ENCODE measurements around the gene DSCAM. TPM values are rescaled to one million over a fixed set of nuclear protein-coding genes. Genes with fewer than 3 reads are reported as not detected.
"Not testable (repeated sequence)": the region's sequence is repeated elsewhere in the genome, so short reads cannot be mapped to it uniquely, and the experiment has no call there.

DSCAM gene, protein sequence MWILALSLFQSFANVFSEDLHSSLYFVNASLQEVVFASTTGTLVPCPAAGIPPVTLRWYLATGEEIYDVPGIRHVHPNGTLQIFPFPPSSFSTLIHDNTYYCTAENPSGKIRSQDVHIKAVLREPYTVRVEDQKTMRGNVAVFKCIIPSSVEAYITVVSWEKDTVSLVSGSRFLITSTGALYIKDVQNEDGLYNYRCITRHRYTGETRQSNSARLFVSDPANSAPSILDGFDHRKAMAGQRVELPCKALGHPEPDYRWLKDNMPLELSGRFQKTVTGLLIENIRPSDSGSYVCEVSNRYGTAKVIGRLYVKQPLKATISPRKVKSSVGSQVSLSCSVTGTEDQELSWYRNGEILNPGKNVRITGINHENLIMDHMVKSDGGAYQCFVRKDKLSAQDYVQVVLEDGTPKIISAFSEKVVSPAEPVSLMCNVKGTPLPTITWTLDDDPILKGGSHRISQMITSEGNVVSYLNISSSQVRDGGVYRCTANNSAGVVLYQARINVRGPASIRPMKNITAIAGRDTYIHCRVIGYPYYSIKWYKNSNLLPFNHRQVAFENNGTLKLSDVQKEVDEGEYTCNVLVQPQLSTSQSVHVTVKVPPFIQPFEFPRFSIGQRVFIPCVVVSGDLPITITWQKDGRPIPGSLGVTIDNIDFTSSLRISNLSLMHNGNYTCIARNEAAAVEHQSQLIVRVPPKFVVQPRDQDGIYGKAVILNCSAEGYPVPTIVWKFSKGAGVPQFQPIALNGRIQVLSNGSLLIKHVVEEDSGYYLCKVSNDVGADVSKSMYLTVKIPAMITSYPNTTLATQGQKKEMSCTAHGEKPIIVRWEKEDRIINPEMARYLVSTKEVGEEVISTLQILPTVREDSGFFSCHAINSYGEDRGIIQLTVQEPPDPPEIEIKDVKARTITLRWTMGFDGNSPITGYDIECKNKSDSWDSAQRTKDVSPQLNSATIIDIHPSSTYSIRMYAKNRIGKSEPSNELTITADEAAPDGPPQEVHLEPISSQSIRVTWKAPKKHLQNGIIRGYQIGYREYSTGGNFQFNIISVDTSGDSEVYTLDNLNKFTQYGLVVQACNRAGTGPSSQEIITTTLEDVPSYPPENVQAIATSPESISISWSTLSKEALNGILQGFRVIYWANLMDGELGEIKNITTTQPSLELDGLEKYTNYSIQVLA (N-terminal part only)
- total RNA-seq, result under 1 TPM in 1 of 4 donors, not detected in 3; 0.07 TPM

DNA sequence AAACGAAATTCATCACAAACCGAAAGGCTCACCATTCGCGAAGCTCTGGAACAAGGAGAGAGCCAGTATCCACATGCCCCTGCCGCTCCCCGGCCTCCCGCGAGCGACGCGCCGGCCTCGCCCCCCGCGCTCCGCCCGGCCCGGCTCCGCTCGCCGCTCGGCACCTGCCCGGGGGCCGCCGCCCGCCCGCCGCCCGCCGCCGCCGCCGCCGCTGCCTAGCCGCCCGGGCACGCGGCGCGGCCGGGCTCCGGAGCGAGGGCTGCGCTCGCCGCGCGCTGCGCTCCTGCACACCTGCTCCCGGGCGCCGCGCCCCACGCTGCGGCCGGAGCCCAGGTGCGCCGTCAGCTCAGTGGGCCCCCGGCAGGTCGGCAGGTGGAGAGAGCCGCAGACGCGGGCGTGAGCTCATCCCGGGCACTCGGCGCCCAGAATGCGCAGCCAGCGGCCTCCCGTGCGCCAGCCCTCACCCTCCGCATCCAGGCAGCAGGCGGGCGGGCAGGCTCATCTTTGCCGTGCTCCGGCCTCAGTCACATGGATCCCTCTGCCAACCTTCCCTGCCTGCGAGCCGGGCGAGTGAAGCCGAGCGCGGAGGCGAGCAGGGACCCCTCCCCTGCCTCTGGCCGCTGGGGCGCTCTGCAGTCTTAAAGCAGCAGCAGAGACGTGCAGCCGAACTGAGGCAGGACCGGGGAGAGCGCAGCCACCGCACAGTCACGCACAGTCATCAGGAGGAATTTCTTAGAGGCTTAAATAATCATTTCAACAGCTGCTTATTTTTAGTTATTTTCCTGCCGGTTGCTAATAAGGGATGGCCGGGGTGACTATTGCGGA, at the start of gene DSCAM:
Gene DSCAM (minus strand): TSS at position 572 of the 825 bp plus-strand sequence. CDS start 497 bp downstream, at position 75.
- H3K4me1 ChIP-seq, result no peaks in the 10 kb centered on the region
- DNase-seq, result no peak
- no peaks in the 10 kb centered on the region for H3K36me3 ChIP-seq
- intact Hi-C loops (cut with DNase I; ENCODE audit: low total_unique reads), result no loop called here
- H3K27ac ChIP-seq, result no peak within 1 kb of the TSS
- no peak within 1 kb of the TSS for H3K4me3 ChIP-seq
- peaks cover 0 to 22% of the 10 kb centered on the region in 2 donors for H3K27me3 ChIP-seq
- no peaks in the 10 kb centered on the region for H3K9me3 ChIP-seq
- TF ChIP-seq, protein P1, sequence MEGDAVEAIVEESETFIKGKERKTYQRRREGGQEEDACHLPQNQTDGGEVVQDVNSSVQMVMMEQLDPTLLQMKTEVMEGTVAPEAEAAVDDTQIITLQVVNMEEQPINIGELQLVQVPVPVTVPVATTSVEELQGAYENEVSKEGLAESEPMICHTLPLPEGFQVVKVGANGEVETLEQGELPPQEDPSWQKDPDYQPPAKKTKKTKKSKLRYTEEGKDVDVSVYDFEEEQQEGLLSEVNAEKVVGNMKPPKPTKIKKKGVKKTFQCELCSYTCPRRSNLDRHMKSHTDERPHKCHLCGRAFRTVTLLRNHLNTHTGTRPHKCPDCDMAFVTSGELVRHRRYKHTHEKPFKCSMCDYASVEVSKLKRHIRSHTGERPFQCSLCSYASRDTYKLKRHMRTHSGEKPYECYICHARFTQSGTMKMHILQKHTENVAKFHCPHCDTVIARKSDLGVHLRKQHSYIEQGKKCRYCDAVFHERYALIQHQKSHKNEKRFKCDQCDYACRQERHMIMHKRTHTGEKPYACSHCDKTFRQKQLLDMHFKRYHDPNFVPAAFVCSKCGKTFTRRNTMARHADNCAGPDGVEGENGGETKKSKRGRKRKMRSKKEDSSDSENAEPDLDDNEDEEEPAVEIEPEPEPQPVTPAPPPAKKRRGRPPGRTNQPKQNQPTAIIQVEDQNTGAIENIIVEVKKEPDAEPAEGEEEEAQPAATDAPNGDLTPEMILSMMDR (IDR thresholded peaks at IDR 0.05), result no peak
- TF ChIP-seq POLR2A (IDR thresholded peaks at IDR 0.05), result no peak

DNA sequence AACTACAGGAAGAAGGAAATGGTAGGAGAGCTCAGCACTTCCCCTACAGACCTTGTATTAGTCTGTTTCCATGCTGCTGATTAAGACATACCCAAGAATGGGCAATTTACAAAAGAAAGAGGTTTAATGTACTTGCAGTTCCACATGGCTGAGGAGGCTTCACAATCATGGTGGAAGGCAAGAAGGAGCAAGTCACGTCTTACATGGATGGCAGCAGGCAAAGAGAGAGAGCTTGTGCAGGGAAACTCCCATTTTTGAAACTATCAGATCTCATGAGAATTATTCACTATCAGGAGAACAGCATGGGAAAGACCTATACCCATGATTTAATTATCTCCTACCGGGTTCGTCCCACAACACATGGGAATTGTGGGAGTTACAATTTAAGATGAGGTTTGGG, 48.7 kb upstream of the DSCAM start:
- DNase-seq; H3K9me3 ChIP-seq; H3K4me3 ChIP-seq; H3K27me3 ChIP-seq; H3K27ac ChIP-seq; intact Hi-C loops (cut with DNase I; ENCODE audit: low total_unique reads); H3K4me1 ChIP-seq; H3K36me3 ChIP-seq: not testable (repeated sequence)

DNA sequence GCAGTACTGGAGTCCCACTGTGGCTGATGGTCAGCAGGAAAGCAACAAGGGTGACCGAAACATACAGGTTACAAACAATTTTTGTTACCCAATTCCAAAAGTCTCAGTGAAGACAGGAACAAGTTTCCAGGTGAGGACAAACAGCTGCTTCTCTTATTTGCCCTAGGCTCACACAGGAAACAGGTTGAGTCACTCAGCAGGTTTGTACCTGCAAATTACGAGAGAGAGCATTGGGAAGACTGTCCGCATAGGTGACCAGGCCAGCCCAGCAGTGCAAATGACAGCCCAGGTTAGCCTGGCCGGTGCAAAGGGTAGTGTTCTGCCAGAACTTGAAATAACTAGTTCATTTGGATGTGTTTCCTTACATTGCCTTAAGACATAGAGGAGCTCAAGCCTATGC, 40.0 kb upstream of the DSCAM start:
- no peak overlapping the region for H3K4me3 ChIP-seq
- DNase-seq, result no peak
- H3K9me3 ChIP-seq, result no peaks in the 10 kb centered on the region
- H3K27ac ChIP-seq, result no peak overlapping the region
- no peaks in the 10 kb centered on the region for H3K27me3 ChIP-seq
- no peaks in the 10 kb centered on the region for H3K36me3 ChIP-seq
- TF ChIP-seq POLR2A (IDR thresholded peaks at IDR 0.05), result no peak
- TF ChIP-seq, protein P1 (IDR thresholded peaks at IDR 0.05), result no peak
- intact Hi-C loops (cut with DNase I; ENCODE audit: low total_unique reads), result no loop called here
- H3K4me1 ChIP-seq, result no peaks in the 10 kb centered on the region

DNA sequence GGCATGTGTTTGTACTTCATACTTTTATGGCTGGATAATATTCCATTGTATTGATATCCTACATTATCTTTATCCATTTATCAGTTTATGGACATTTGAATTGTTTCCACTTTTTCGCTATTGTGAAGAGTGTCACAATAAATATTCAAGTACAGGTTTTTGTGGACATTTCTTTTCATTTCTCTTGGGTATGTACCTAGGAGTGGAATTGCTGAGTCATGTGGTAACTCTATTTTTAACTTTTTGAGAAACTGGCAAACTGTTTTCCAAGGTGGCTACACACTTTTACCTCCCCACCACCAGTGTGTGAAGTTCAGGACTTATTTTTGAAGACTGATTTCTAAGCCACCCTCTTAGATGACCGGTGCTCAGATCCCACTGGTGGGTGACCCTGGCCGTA, 39.0 kb upstream of the DSCAM start:
- Histone ChIP-seq H3K4me1 (no peaks in the 10 kb centered on the region), H3K9me3 (no peaks in the 10 kb centered on the region), H3K36me3 (no peaks in the 10 kb centered on the region), H3K27me3 (no peaks in the 10 kb centered on the region), H3K27ac (no peak overlapping the region), H3K4me3 (no peak overlapping the region)
- TF ChIP-seq, protein P1 (IDR thresholded peaks at IDR 0.05), result no peak
- no peak for TF ChIP-seq POLR2A (IDR thresholded peaks at IDR 0.05)
- intact Hi-C loops (cut with DNase I; ENCODE audit: low total_unique reads), result no loop called here
- DNase-seq, result no peak

Data from uterus (tissue), 4 donors.